ENCODE measurements around the gene RNASE12. TPM values are rescaled to one million over a fixed set of nuclear protein-coding genes. Genes with fewer than 3 reads are reported as not detected.

RNASE12 gene
- not detected in 2 replicates for total RNA-seq

GRCh38 chr14:20591235-20591634 is at the start of gene RNASE12:
RNASE12 (minus strand) TSS chr14:20591376; CDS start chr14:20590723, 653 bp downstream.

DNA sequence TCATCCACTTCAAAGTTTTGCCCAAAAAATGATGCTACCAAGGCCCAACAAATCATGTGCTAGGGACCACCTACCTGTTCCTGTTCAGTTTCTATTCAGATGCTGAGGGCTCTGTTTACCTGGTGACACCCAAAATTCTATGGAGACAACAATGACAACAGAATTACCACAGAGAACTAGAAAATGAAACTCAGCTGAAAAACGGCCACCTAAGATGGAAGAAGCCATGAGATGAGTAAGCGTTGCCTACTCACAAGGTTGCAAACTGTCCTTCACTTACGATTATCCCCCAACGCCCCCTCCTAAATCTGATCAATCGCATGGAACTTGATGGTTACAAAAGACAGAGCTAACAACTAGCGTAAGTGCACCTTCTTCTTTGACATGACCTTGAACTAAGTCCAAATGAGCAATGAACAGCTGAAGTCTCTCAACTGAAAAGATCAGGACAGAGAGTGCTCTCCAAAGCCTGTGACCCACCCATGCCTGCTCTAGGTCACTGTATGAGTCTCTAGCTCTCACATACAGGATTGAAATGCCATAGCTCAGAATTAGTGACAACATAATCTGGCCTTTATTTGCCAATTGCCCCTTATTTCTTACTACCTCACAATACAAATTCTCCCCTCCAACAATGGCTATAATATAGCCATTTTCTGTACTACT is 3.6 kb downstream of the RNASE12 start, which contains the start of gene RNASE11:
Gene RNASE11, minus strand, starts transcription at position 513 of the 666 bp plus-strand sequence.

GRCh38 chr14:20560961-20561360 is 30.2 kb downstream of the RNASE12 start, which contains the start of gene RNASE9:
RNASE9 (minus strand) TSS chr14:20561047.

Other genes with a start within 250 kb of the RNASE12 start
- 13.5 and 17.9 TPM in 2 replicates for gene PARP2, start 247.7 kb downstream of the RNASE12 start, total RNA-seq
- 11.5 and 22.2 TPM in 2 replicates for gene TEP1, start 177.9 kb downstream of the RNASE12 start, total RNA-seq
- under 0.01 and 0.35 TPM in 2 replicates for gene KLHL33, start 155.2 kb downstream of the RNASE12 start, total RNA-seq
- 15.6 and 38.3 TPM in 2 replicates for gene OSGEP, start 136.6 kb downstream of the RNASE12 start, total RNA-seq
- gene APEX1, start 136.2 kb downstream of the RNASE12 start, total RNA-seq: 204 and 223 TPM in 2 replicates
- 12.6 and 15.3 TPM in 2 replicates for gene PIP4P1, start 129.9 kb downstream of the RNASE12 start, total RNA-seq
- gene PNP, start 122.0 kb downstream of the RNASE12 start, total RNA-seq: 45.9 and 55.4 TPM in 2 replicates
- gene RNASE10, start 85.8 kb downstream of the RNASE12 start, total RNA-seq: not detected in 2 replicates
- not detected in 2 replicates for gene RNASE9, start 30.3 kb downstream of the RNASE12 start, total RNA-seq
- gene RNASE11, start 3.4 kb downstream of the RNASE12 start, total RNA-seq: not detected in 2 replicates
- not detected in 2 replicates for gene OR6S1, start 50.3 kb upstream of the RNASE12 start, total RNA-seq
- 14.7 and 15.8 TPM in 2 replicates for gene RNASE4, start 93.2 kb upstream of the RNASE12 start, total RNA-seq
- gene ANG, start 97.4 kb upstream of the RNASE12 start, total RNA-seq: 7.5 and 12.1 TPM in 2 replicates
- gene EDDM3A, start 154.5 kb upstream of the RNASE12 start, total RNA-seq: not detected in 2 replicates
- gene EDDM3B, start 177.0 kb upstream of the RNASE12 start, total RNA-seq: not detected in 2 replicates
- gene RNASE6, start 189.9 kb upstream of the RNASE12 start, total RNA-seq: not detected in 2 replicates
- gene RNASE1, start 211.5 kb upstream of the RNASE12 start, total RNA-seq: not detected in 2 replicates

Measured in myometrial cell (primary cell).